Osteocyte (in vitro differentiated cells): ENCODE data around the gene HRH2. TPM values are rescaled to one million over a fixed set of nuclear protein-coding genes. Genes with fewer than 3 reads are reported as not detected.

ENCODE experiments used
- DNase-seq: peaks from one replicate; pipeline ENCODE4 v3.0.0; 2021; ENCODE audit warnings: mixed read lengths; ENCODE audit not compliant: unreplicated experiment; ENCODE audit errors: extremely low spot score
- H3K27ac Mint-ChIP-seq: one replicate; pipeline ENCODE4 v1.8.0; 2021; ENCODE audit warnings: mild to moderate bottlenecking, mixed read lengths; ENCODE audit not compliant: unreplicated experiment
- H3K27me3 Mint-ChIP-seq: one replicate; pipeline ENCODE4 v1.8.0; 2021; ENCODE audit warnings: mixed read lengths; ENCODE audit not compliant: unreplicated experiment
- H3K36me3 Mint-ChIP-seq: one replicate; pipeline ENCODE4 v1.8.0; 2021; ENCODE audit warnings: mixed read lengths; ENCODE audit not compliant: unreplicated experiment
- H3K4me1 Mint-ChIP-seq: one replicate; pipeline ENCODE4 v1.8.0; 2021; ENCODE audit warnings: mixed read lengths; ENCODE audit not compliant: unreplicated experiment
- H3K4me3 Mint-ChIP-seq: one replicate; pipeline ENCODE4 v1.8.0; 2021; ENCODE audit warnings: mild to moderate bottlenecking, moderate library complexity, mixed read lengths; ENCODE audit not compliant: unreplicated experiment
- H3K9me3 Mint-ChIP-seq: one replicate; pipeline ENCODE4 v1.8.0; 2021; ENCODE audit warnings: mixed read lengths; ENCODE audit not compliant: unreplicated experiment
- CTCF ChIP-seq: fragments of 200-600 bp; sonication (generic); IDR thresholded peaks from 2 replicates; pipeline ENCODE4 v1.5.0; 2021; ENCODE audit warnings: antibody characterized with exemption, mild to moderate bottlenecking, moderate library complexity
- total RNA-seq: library from RNA; stranded (reverse); gene quantifications from 2 replicates; pipeline ENCODE4 v1.2.1, GENCODE V29; 2021

The HRH2 gene
- total RNA-seq, 1 donor from 2014 or later, result not detected

- H3K4me1 Mint-ChIP-seq, result no peaks in the 10 kb centered on the region
- no peaks in the 10 kb centered on the region for H3K36me3 Mint-ChIP-seq
- no peak for TF ChIP-seq CTCF
- DNase-seq, result no peak
- no peak overlapping the region for H3K4me3 Mint-ChIP-seq
- peaks cover 14% of the 10 kb centered on the region for H3K9me3 Mint-ChIP-seq
- H3K27ac Mint-ChIP-seq, result no peak overlapping the region
- H3K27me3 Mint-ChIP-seq, result no peaks in the 10 kb centered on the region
Observed at GRCh38 chr5:175707751-175708375, 50.0 kb downstream of the HRH2 start.

GRCh38 chr5:175709276-175709781 lies 51.5 kb downstream of the HRH2 start:
- peaks cover 7% of the 10 kb centered on the region for H3K9me3 Mint-ChIP-seq
- no peaks in the 10 kb centered on the region for H3K36me3 Mint-ChIP-seq
- H3K4me3 Mint-ChIP-seq, result no peak overlapping the region
- DNase-seq, result no peak
- H3K27ac Mint-ChIP-seq, result no peak overlapping the region
- no peaks in the 10 kb centered on the region for H3K4me1 Mint-ChIP-seq
- no peak for TF ChIP-seq CTCF
- H3K27me3 Mint-ChIP-seq, result no peaks in the 10 kb centered on the region

- Mint-ChIP-seq H3K36me3 (no peaks in the 10 kb centered on the region), H3K4me3 (no peak overlapping the region), H3K9me3 (peaks cover 11% of the 10 kb centered on the region), H3K27ac (no peak overlapping the region), H3K27me3 (no peaks in the 10 kb centered on the region), H3K4me1 (no peaks in the 10 kb centered on the region)
- TF ChIP-seq CTCF, result no peak
- no peak for DNase-seq
Observed at GRCh38 chr5:175710326-175710725, 52.5 kb downstream of the HRH2 start.

- no peak for TF ChIP-seq CTCF
- Mint-ChIP-seq H3K9me3 (peaks cover 11% of the 10 kb centered on the region), H3K4me3 (no peak overlapping the region), H3K4me1 (no peaks in the 10 kb centered on the region), H3K36me3 (no peaks in the 10 kb centered on the region), H3K27me3 (no peaks in the 10 kb centered on the region), H3K27ac (no peak overlapping the region)
- no peak for DNase-seq
Observed at GRCh38 chr5:175711031-175711430, 53.2 kb downstream of the HRH2 start.

- no peaks in the 10 kb centered on the region for H3K27me3 Mint-ChIP-seq
- no peak overlapping the region for H3K27ac Mint-ChIP-seq
- H3K4me1 Mint-ChIP-seq, result no peaks in the 10 kb centered on the region
- no peaks in the 10 kb centered on the region for H3K36me3 Mint-ChIP-seq
- no peak for DNase-seq
- TF ChIP-seq CTCF, result no peak
- H3K4me3 Mint-ChIP-seq, result no peak overlapping the region
- H3K9me3 Mint-ChIP-seq, result peaks cover 16% of the 10 kb centered on the region
Observed at GRCh38 chr5:175711472-175712312, 53.8 kb downstream of the HRH2 start.
